HG02870 (cell line): ENCODE measurements around the gene MXD4.
A peak's percentile ranks its signal among the peaks of the same experiment; 100 is the strongest.

Experiments used
- ATAC-seq: cut with Tn5 transposase; IDR thresholded peaks from one replicate; pipeline ENCODE4 v1.9.1; 2021; ENCODE audit warnings: mild to moderate bottlenecking, moderate library complexity; ENCODE audit not compliant: unreplicated experiment

MXD4 gene

GRCh38 chr4:2251795-2252529 lies 9.9 kb downstream of the MXD4 start:
- no peak for ATAC-seq

GRCh38 chr4:2251073-2251794 lies 10.7 kb downstream of the MXD4 start:
- no peak for ATAC-seq

GRCh38 chr4:2250357-2251072 lies 11.4 kb downstream of the MXD4 start:
- ATAC-seq, result no peak

GRCh38 chr4:2249526-2250356 lies 12.2 kb downstream of the MXD4 start:
- ATAC-seq, result no peak

- ATAC-seq, result no peak
Observed at GRCh38 chr4:2248821-2249261, 13.1 kb downstream of the MXD4 start.

- ATAC-seq, result no peak
Observed at GRCh38 chr4:2248044-2248780, 13.7 kb downstream of the MXD4 start.

DNA sequence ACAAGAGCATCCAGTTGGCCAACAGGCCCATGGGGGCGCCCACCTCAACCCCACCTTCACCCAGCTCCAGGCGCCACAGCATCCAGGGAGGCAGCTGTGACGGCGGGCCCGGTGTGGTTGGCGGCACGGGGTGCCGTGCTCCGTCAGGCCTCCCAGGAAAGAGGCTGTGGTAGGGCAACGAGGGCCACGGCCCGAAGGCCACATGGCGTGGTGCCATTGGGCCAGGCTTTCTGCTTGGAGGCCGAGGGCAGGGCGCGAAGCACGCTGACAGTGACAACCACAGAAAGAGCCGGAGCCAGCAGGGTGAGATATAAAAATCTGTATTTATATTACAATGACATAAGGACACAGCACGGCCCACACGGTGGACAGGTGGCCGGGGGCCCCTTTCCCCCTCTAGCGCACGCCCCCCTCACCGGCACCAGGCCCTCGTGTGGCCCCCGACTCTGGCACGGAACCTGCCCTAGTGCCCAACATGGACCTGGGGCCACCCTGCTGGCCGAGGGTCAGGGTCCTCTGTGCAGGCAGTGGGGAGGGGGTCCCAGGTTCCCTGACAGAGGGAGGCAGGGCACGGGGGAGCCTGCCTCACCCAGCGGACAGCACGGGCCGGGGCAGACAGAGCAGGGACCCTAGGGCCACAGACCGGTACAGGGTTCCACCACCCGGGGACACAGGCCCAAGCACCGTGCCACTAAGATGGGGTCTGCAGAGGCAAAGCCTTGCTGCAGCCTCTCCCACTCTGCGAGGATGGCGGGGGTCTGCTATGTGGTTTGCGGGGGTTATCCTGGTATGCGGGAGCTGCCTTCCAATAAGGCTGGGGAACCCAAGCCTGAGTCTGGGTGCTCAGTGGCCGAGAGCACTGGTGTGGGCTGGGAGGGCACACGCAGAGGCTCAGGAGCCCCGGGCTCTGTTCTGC lies 14.5 kb downstream of the MXD4 start:
- ATAC-seq, result no peak

- no peak for ATAC-seq
Observed at GRCh38 chr4:2246384-2247127, 15.4 kb downstream of the MXD4 start.

GRCh38 chr4:2245787-2246275 lies 16.1 kb downstream of the MXD4 start:
- no peak for ATAC-seq

- no peak for ATAC-seq
Observed at GRCh38 chr4:2245057-2245786, 16.7 kb downstream of the MXD4 start.

DNA sequence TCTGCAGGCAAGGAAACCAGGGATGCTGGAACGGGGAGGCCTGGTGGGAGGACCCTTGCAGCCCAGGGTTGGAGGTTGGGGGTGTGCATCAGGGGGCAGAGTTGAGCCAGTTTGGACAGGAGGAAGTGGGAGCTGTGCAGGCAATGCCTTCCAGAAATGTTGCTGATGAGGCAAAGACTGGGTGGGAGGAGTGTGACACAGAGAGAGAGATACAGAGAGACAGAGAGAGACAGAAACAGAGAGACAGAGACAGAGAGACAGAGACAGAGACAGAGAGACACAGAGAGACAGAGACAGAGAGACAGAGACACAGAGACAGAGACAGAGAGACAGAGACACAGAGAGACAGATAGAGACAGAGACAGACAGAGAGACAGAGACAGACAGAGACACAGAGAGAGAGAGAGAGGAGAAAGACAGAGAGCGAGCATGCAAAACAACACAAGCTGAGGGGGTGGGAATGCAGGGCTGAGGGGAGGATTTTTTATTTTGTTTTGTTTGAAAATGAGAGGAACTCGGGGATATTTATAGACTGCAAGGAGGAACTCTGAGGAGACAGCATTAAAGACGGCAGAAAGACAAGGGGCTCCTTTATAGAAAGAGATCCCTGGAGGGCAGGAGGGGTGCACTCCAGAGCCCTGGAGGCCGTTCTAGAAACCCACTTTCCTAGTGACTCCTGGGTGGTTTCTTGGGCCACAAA lies 18.1 kb downstream of the MXD4 start:
- ATAC-seq, result no peak

DNA sequence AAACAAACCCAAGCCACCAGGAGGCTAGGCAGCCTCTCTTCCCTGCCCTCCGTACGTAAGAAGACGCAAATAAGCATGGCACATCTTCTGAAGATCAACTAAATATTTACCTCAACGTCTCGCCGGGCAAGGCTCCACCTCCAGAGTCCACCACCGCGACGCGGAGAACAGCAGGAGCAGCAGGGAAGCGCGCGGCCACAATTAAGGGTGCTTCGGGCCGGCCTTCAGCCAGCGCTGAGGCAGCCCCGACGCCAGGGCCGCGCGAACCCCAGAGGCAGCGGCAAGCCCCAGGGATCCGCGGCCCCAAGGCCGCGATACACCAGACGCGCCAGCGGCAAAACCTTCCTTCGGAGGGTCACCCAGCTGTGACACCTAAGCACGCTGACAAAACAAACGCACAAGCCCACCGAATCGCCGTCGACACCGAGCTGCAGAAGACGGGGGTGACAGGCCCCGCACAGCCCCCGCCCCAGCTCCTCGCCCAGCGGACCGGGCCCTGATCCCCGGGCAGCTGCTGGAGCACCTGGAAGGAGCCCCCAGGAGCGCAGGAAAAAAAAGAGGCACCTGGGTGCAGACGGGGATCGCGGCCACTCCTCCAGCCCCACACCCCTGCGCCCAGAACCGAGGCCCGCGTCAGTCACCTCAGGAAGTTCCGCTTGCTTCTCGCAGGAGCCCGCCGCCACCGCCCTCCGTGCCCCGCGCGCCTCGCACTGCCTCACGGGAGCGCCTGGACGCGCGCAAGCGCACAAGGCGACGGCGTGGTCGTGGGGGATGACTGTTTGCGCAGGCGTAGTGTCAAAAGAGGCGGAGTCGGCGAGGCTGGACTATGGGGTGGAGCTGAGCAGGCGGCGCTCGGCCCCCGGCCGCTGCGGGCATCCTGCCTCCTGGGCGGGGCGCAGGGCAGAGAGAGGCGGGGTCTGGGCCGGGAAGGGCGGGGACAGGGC lies 20.2 kb downstream of the MXD4 start, which contains the start of the genes HAUS3 and POLN:
Gene HAUS3 (minus strand): TSS at position 712 of the 944 bp plus-strand sequence. CDS start 1,175 bp downstream, outside the sequence.
Gene POLN (minus strand): TSS at position 712 of the 944 bp plus-strand sequence. CDS start 12,890 bp downstream, outside the sequence.
- ATAC-seq, result peak; percentile 89

DNA sequence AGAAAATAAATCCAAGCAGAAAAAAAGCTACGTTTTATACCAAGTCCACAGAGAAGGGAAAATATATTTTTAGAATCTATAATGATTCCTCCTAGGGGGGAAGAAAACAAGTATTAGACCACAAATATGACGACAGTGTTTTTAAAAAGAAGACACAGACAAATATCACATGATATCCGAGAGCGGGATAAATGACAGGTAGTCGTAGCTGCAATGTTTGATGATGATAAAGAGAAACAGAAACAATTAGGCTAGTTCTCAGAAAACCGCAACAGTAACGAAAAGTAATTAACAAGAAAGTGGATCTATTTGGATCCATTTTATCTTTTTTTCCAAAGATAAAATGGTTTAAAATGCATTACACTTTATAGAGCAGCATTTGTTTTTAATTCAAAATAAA lies 20.9 kb downstream of the MXD4 start:
- no peak for ATAC-seq

DNA sequence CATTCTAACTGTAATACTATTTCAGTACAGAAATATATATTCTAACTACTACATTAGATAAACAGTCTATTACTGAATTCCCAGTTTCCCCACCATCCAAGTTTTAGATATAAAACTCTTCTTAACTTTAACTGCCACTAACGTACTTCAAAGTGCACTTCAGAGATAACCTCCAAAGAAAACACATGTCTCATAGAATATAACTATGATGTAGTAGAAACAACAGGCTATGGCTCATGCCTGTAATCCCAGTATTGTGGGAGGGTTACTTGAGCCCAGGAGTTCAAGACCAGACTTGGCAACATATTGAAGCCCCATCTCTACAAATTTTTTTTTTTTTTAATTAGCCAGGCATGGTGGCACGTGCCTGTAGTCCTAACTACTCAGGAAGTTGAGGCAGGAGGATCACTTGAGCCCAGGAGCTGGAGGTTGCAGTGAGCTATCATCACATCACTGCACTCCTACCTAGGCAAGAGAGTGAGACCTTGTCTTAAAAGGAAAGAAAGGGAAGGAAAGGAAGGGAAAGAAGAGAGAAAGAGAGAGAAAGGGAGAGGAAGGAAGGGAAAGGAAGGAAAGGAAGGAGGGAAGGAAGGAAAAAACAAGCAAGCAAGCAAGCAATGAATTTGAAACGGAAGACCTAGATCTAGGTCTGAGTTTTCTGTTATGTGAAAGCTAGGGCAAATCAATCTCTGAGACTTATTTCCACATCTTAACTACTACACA lies 24.8 kb downstream of the MXD4 start:
- no peak for ATAC-seq

- no peak for ATAC-seq
Observed at GRCh38 chr4:2231082-2231481, 30.8 kb downstream of the MXD4 start.
